Measurements from ENCODE around the gene PRELID2. TPM values are rescaled to one million over a fixed set of nuclear protein-coding genes. Genes with fewer than 3 reads are reported as not detected.
"Not testable (repeated sequence)": the region's sequence is repeated elsewhere in the genome, so short reads cannot be mapped to it uniquely, and the experiment has no call there.

PRELID2 gene
- 1 to 10 TPM; 1.6 to 1.8 TPM for total RNA-seq

GRCh38 chr5:145834917-145835847 lies at the start of gene PRELID2:
Gene PRELID2, minus strand, starts transcription at chr5:145835342. Its CDS starts 91 bp downstream, at chr5:145835251.
- POLR2A ChIA-PET: no interaction called here
- CTCF ChIA-PET: interaction anchor here (2.4 kb wide), 1 partner anchor 9 kb away, joined by 8 read pairs; no protein-coding TSS in a partner anchor

- ChIA-PET CTCF (no interaction called here), POLR2A (no interaction called here)
Measured at GRCh38 chr5:145874765-145875164, 39.6 kb upstream of the PRELID2 start.

GRCh38 chr5:145872914-145873313 lies 37.8 kb upstream of the PRELID2 start, which contains the start of gene GRXCR2:
Gene GRXCR2, minus strand, starts transcription at chr5:145873014. Its CDS starts 46 bp downstream, at chr5:145872968.
- POLR2A ChIA-PET: no interaction called here
- CTCF ChIA-PET: no interaction called here

- POLR2A ChIA-PET: no interaction called here
- CTCF ChIA-PET: no interaction called here
Measured at GRCh38 chr5:145872486-145872885, 37.3 kb upstream of the PRELID2 start.

- POLR2A ChIA-PET: no interaction called here
- CTCF ChIA-PET: no interaction called here
Measured at GRCh38 chr5:145869753-145870152, 34.6 kb upstream of the PRELID2 start.

- ChIA-PET POLR2A (no interaction called here), CTCF (no interaction called here)
Measured at GRCh38 chr5:145867806-145868205, 32.7 kb upstream of the PRELID2 start.

GRCh38 chr5:145864432-145864831 lies 29.3 kb upstream of the PRELID2 start:
- CTCF ChIA-PET, POLR2A ChIA-PET: not testable (repeated sequence)

GRCh38 chr5:145863003-145863402 lies 27.9 kb upstream of the PRELID2 start:
- CTCF ChIA-PET: no interaction called here
- POLR2A ChIA-PET: no interaction called here

GRCh38 chr5:145859897-145860296 lies 24.8 kb upstream of the PRELID2 start:
- ChIA-PET POLR2A (no interaction called here), CTCF (no interaction called here)

- ChIA-PET POLR2A (no interaction called here), CTCF (no interaction called here)
Measured at GRCh38 chr5:145859453-145859852, 24.3 kb upstream of the PRELID2 start.

GRCh38 chr5:145858959-145859358 lies 23.8 kb upstream of the PRELID2 start:
- ChIA-PET CTCF (no interaction called here), POLR2A (no interaction called here)

GRCh38 chr5:145856285-145856818 lies 21.2 kb upstream of the PRELID2 start:
- ChIA-PET CTCF (interaction anchor here (1.4 kb wide), 1 partner anchor 10 kb away, joined by 3 read pairs; no protein-coding TSS in a partner anchor), POLR2A (no interaction called here)

GRCh38 chr5:145855763-145856267 lies 20.7 kb upstream of the PRELID2 start:
- ChIA-PET POLR2A (no interaction called here), CTCF (no interaction called here)

- POLR2A ChIA-PET: no interaction called here
- CTCF ChIA-PET: no interaction called here
Measured at GRCh38 chr5:145854651-145855258, 19.6 kb upstream of the PRELID2 start.

GRCh38 chr5:145853781-145854376 lies 18.7 kb upstream of the PRELID2 start:
- POLR2A ChIA-PET: no interaction called here
- CTCF ChIA-PET: no interaction called here

GRCh38 chr5:145852990-145853389 lies 17.8 kb upstream of the PRELID2 start:
- ChIA-PET POLR2A (no interaction called here), CTCF (no interaction called here)

- ChIA-PET POLR2A (no interaction called here), CTCF (no interaction called here)
Measured at GRCh38 chr5:145848854-145849253, 13.7 kb upstream of the PRELID2 start.

- POLR2A ChIA-PET: no interaction called here
- CTCF ChIA-PET: no interaction called here
Measured at GRCh38 chr5:145847499-145848497, 12.7 kb upstream of the PRELID2 start.

- ChIA-PET POLR2A (no interaction called here), CTCF (interaction anchor here (0.8 kb wide), 1 partner anchor 11 kb away, joined by 3 read pairs; no protein-coding TSS in a partner anchor)
Measured at GRCh38 chr5:145846081-145846480, 10.9 kb upstream of the PRELID2 start.

Measured in activated CD8-positive, alpha-beta memory T cell treated with anti-CD3 and anti-CD28 coated beads for 36 hours (primary cell).